GM21423 (cell line): ENCODE results near the gene SYNC.

Source experiments
- ATAC-seq: cut with Tn5 transposase; IDR thresholded peaks from one replicate; pipeline ENCODE4 v1.9.1; 2021; ENCODE audit warnings: mild to moderate bottlenecking, moderate library complexity; ENCODE audit not compliant: unreplicated experiment

SYNC gene

DNA sequence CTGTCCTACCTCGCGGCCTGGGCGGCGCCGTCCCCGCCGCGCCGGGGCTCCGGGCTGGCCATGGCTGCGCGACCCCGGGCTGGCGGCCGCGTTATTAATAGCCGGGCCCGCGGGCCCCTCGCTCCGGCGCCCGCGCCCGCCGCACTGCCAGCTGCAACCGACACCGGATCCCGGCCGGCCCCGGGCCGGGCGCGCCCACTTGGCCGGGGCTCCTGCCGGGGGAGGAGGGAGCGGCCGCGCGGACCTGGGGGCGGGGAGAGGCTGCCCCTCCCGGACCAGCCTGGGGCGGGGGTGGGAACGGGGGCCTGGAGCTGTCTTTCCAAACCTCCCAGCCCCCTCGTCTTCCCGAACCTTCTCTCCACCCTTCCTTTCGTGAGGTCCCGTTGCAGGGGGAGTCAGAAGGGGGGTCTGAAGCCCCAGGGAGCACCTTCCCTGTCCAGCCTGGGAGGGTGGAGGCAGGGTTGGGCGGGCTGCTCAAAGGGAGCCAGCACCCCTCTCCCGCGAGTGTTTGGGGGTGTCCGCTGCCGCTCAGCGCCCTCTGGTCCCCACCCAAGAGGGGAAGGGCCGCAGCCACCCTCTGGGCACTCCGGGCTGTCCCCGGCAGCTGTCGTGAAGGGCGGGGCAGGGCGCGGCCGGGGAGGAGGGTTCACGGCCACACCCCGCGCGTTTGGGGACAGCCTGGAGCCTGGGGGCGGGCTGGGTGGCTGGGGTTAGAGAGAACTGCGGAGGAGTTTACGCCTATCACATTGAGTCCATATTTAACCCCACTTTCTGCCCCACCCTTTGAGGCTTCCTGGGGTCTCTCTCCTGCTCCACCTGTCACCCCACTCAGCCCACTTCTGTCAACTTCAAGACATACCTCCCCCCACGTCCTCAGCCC, at the start of gene SYNC:
Gene SYNC (minus strand): TSS at position 172 of the 880 bp plus-strand sequence. CDS start 110 bp downstream, at position 62.
- no peak for ATAC-seq

DNA sequence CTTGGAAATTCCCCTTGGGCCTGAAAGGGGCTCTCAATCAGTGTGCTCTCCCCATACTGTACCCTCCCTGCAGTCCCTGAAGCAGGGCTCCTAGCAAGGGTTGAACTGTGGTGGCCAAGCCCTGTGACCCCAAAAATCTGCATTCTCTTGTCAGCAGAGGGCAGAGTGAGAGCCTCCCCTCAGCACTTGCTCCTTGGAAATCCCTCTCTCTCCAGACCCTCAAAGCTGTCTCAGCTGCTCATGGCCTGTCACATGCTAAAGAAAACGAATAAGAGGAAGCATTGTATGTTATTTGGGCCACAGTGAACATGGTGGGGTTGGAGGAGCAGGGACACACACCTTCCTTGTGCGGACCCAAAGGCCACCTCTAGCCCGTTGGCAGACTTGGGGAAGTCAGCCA, 47.2 kb upstream of the SYNC start:
- ATAC-seq: no peak

DNA sequence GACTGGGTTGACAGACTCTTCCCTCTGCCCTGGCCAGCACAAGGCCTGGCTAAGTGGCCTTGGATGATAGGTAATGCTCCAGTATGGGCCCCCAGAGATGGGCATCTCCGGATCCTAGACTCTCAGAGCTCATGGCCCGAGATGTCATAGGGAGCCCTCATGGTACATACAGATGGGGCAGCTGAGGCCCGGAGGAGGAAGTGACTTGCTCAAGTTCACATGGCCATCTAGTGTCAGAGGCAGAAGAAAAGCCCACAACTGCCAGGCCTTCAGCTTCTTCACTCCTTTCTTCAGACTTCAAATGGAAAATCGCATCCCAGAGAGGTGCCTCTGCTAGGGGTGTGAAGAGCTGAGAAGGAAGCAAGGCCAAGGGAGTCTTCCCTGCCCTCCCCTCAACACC, 46.8 kb upstream of the SYNC start:
- no peak for ATAC-seq

DNA sequence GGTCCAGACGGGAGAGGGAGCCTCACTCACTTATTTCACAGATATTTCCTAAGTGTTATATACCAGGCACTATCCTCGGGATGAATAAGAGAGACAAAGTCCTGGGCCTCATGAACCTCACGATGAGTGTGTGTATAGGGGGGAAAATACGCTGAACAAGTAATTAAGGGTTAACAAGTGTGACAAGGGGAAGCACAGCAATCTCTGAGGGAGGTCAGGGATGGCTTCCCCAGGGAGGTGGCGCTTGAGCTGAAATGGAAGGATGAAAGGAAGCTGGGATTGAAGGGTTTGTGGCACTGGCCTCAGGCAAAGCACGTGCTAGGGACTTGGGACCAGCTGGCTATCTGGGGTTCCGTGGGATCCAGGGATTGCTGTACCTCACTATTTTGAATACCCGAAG, 46.4 kb upstream of the SYNC start:
- no peak for ATAC-seq

DNA sequence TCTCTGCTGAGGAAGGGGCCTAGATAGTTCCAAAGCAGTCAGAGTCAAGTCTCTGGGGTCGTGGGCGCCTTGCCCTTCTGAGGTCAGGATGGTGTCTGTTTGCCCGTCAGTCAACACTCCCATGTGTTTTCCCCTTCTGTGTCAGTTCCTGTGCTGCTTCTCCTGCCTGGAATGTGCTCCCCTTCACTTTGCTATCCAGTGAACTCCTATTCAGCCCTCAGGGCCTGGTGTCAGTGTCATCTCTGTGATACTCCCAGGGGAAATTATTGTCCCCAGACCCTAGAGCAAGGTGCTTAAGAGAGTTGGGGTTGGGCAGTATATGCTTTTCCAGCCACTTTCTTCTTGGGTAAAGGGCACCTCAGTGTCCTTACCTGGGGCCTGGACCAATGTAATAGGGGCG, 45.8 kb upstream of the SYNC start:
- no peak for ATAC-seq

DNA sequence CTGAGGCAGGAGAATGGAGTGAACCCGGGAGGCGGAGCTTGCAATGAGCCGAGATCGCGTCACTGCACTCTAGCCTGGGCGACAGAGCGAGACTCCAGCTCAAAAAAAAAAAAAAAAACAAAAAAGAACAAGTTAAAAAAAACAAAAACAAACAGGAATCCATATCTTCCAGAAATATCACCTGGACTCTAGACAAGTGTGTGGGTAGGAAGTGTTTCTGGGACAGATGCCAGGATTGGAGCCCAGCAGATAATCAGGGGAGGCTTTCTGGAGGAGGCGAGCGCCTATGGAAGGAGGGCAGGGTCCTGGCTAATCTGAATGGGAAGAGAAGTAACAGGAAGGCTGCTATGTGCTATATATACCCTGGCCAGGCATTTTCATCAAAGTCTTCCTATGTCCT, 43.6 kb upstream of the SYNC start:
- ATAC-seq: no peak

DNA sequence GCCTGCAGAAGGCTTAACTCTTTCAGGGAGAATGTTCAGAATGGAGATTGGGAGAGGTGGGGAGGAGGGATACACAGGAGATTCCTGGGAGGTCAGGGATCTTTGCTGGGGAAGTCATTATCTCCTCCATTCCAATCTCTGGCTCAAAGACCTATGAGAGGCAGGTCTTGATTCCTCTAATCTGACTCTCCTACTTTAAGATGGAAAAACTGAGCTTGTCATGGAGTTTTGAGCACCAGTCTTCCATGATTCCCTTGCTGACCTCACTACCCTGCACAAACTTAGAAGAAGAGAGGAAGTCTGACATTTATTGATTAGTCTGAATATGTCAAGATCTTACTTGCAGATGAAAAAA, 41.5 kb upstream of the SYNC start:
- no peak for ATAC-seq

DNA sequence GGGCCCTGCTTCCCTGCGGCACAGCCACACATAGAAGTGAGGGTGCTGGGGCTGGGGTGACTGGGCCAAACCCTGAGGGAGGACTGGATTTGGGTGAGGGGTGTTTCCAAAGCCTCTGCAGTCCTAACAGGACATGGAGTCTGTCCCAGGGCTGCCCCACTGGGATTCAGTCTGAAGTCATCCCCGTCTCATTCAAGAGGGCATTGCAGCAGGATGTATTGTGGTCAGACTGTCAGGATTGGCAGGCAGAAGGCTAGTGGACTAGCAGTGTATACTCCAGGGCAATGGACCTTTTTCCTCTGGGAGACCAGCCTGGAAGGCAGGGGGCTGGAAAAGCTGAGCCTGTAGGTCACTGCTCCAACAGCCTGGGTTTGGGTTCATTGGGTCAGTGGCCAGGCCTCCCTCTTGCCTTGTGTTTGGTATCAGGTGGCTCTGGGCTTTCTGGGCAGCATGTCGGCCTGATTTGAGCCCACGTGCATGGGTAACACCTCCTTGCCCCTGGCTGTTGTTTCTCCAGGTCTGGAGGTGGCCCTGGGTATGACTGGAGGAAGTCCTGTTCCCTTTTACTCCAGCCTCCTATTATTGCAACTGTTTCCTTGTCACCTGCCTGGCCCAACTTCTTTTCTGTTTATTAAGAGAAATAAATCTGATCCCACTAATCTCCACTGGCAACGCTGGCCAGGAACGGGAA, 41.0 kb upstream of the SYNC start:
- ATAC-seq: no peak

DNA sequence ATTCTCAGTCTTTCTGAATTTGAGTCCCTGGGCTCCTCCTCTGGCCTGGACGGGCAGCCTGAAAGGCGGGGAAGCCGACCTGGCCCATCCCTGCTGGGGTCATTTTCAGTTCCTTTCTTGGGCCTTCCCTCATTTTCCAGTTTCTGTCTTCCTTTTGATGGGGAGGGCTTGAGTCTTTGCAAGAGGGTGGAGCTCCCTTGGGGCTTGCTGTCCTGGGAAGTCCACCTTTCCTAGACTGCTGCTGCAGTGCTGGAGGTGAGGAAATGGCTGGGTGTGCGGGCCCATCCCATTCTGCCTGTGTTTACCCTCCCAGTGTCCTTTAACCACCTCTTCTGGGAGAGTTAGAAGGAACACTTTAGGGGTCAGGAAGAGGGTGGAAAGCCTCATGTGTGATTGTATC, 40.4 kb upstream of the SYNC start:
- no peak for ATAC-seq

DNA sequence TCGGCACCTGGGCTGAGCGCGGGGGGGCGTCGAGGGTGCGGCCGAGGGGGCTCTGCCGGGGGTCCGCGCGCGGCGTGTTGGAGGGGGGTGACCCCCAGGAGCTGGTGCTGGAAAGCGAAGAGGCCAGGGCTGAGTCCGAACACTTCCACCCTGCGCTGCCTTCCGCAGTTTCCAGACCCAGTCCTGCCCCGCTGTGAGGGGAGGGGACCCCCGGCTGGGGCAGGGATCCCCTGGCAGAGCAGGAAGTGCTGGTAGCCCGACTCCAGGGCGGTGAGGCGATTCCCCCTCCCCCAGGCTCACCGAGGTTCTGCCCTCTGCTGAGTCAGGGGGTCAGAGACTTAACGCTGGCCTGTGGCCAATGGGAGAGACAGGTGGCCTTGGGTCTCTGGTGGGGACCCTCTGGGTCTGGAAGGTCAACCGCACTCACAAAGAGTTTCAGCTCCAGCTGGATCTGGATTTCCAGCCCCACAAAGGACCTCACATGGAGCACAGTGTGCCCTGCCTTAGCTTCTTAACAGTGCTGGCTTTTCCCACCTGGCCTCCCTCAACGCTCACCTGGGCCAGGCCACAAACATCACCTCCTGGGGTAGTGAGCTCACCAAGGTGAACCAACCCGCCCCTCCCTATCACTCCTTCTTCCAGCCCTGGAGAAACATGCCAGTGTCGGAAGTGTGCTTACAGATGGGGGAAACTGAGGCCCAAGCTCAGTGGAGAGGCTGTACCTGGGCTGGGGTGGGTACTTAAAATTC, 39.8 kb upstream of the SYNC start:
- ATAC-seq: no peak

DNA sequence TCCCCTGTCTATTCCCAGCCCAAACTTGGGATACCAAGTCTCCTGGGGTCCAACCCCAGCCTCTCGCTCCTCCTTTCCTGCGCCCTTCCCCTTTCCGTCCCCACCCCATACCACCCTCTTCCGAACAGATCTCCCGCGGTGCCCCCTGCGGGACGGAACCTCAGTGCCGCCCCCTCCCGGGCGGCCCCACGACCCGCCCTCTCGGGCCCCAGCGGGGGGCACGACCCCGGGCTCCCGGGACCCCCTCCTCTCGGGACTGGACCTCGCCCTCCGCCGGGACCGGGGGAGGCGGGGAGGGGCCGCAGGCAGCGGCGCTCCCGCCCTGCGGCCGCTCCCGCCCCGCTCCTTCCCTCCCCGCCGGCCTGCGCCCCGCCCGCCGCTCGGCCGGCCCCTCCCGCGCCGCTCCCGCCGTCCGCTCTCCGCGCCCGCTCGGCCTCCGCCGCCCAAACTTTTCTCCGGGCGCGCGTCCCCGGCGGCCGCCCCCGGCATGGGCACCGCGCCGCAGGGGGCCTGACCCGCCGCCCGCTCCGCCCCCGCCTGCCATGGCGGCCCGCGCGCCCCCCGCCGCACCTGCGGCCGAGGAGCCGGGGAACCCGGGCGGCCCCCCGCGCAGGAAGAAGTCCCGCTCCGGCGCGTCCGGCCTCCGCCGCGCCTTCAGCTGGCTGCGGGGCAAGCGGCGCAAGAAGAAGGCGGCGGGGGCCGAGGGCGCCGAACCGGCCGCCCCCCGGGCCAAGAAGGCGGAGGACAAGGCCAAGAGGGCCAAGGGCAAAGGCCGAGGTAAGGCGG, 39.0 kb upstream of the SYNC start:
- ATAC-seq: no peak

DNA sequence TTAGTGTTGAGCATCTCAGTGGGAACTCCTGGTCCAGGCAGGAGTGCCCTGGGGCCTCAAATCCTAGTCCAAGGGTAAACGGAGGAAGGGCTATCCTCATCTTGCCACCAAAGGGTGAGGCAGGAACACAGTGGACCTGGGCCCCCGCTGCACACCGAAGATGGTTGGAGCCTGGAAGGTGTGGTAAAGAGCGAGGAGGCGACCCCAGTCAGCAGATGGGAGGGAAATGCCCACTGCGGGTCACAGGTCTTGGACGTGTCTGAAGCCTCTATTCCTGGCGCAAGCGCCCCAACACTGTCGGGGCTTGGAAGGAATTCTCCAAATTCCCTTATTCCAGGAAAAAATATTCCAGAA, 38.5 kb upstream of the SYNC start:
- no peak for ATAC-seq

DNA sequence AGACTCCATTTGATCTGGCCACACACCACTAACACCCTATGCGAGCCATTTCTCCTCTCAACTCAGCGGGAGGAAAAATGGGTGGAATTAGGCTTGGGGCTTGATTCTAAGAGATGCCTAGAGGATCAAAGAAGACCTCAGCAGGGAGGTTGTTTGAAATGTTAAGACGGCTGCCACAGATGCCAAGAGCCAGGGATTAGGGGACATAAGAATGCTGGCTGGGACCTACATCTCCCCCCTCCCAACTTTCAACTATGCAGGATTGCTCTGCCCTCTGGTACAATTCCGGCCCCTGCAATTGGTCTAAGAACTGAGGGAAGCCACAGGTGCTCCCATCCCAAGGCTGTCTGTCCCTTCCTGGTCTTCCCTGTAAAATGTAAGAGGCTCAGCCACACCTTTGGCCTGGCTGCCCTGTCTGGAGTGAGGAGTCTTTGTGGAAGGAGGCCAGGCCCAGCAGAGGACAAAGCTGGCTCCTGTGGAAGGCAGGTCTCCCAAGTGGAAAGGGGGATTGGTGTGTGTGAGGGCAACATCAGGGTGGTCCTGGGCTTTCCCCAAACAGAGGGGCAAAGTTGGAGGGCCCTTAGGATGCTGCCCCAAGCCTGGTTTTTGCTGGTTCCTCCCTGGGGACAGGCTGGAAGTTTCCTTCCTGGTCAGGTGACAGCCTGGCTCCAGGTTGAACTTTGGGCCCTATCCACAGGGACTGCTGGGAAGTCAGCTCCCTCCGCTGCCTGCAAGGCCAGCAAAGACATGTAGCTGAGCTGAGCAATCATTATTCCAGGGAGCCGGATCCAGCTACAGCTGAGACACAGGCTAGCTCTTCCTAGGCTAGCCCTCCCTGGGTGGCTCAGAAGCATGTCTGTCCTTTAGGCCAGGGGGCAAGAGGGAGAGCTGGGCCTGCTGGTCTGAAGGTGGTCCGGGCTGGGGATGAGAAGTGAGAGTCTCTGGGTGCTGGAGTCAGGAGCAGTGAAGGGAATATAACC, 34.5 kb upstream of the SYNC start:
- no peak for ATAC-seq

DNA sequence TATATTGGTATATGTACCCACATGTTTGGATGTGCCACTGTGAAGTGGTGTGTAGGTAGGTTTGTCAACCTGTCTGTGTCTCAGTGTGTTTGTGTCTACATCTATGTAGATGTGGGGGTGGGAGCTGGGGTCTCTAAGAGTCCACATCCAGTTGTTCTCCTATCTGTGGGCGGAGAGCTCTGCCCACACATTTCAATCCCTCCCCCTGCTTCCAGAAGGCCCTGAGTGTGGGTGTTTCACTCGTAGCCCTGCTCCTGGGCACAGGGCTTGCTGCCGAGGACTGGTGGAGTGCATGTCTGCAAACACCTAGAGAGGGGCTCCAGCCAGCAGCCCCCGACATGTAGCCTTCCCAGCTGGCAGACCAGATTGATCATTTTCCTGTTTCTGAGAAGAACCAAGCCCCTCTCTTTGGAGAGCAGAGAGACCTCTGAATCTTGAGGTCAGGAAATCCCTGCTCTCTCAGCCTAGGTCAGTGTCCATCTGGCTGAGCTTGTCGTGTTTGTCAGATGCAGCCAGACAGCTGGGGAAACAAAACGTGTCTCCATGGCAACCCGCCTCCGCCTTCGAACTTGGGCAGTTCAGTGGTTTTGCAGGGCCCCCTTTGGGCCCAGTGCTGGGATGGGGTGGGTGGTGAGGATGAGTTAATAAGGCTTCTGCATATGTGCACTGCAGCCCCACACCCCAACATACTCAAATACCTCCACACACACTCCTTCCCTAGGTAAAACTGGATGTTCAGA, 31.2 kb upstream of the SYNC start:
- no peak for ATAC-seq

DNA sequence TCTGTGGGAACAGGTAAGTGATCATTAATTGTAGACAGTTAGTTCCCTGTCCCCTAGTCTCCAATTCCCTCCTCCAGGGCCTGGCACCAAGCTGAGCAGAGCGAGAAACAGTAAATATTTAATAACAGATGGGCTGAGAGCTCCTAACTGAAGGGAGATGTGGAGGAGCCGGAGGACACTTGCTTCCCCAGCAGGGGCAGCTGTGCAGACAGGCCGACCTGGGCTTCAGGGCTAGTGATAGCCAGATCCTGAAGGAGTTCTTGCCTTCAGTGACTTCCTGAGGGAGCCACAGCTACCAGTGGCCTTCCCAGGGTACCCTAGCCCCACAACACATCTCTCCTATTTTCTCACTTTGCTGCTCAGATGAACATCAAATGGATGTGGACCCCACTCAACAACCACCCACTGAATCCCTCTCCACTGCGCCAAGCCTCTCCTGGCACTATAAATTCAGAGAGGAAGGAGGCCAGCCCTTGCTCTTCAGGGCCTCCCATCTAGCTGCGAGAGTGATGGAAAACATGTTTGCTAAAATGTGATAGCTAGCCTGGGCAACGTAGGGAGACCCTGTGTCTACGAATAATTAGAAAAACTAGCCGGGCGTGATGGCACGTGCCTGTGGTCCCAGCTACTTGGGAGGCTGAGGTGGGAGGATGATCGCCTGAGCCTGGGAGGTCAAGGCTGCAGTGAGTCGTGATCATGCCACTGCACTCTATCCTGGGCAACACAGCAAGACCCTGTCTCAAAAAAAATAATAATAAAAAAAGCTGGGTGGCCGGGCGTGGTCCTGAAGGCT, 26.9 kb upstream of the SYNC start:
- ATAC-seq: no peak

DNA sequence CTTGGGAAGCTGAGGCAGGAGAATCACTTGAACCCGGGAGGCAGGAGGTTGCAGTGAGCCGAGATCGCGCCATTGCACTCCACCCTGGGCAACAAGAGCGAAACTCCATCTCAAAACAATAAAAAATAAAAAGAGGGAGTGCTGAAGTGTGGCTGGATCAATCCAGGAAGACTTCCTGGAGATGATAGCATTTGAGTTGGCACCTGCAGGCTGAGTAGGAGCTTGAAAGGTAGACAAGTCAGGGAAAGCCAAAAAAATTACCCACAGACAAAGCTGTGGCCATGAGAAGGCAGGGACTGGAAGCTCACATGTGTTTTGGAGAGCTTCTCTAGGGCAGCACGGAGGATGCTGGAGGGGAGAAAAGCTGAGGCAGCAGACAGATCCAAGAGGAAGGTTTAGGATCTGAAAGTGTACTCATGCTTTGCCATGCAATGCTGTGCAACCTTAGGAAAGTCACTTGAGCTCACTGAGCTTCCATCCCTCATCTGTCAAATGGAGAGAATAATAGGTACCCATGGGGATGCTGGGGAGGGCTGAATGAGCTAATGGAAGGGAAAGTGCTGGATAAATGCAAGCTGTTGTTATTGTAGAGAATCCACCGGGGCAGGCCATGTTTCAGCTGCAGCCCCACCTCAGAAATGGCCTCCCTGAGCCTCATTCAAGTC, 26.0 kb upstream of the SYNC start:
- ATAC-seq: no peak

DNA sequence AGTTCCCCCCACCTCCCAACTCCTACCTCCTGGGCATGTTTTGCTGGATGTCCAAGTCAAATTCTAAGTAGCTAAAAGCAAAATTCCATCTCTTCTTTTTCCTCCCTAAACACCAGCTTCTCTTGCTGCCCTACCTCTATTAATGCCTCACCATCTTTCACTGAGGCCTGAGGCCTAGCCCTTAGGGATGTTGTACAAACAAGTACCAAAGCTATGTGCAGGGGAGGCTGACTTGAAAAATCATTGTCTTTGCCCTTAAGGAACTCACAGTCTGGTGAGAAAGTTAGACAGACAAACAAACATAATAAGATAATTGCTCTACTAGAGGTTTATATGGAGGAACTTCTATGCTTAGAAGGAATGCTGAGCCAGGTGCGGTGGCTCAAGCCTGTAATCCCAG, 25.3 kb upstream of the SYNC start:
- ATAC-seq: no peak

DNA sequence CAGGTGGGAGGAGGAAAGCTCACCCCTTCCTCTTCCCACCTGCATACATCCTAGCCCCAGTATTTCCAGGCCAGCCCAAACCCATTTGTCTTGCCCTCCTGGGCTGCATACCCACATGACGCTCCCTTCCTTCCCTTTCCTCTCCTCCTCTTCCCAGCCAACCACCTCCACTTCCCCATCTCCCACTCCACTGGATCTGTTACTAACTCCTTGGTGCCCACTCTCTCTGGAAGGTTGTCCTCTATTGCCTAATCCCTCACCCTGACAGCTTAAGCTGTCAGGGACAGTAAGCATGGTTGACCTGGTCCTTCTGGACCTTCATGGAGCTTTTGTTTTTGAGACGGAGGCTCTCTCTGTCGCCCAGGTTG, 23.0 kb upstream of the SYNC start:
- no peak for ATAC-seq
